Mesenchymal stem cell (in vitro differentiated cells and primary cell): ENCODE results near the gene SLC35B2.

Experiments used
- DNase-seq: peaks from one replicate; pipeline ENCODE4 v3.0.0-alpha.2; 2013
- H2AFZ ChIP-seq: one replicate; pipeline ENCODE4 v1.6.1; 2013; ENCODE audit warnings: low read depth, mild to moderate bottlenecking, control low read depth, inconsistent platforms, low read length, moderate library complexity
- H2AK5ac ChIP-seq: 2 replicates; pipeline ENCODE4 v1.6.1; 2013; ENCODE audit warnings: low read length, moderate library complexity, mild to moderate bottlenecking, inconsistent platforms; ENCODE audit not compliant: severe bottlenecking
- H2BK120ac ChIP-seq: one replicate; pipeline ENCODE4 v1.6.1; 2013; ENCODE audit warnings: low read depth, mild to moderate bottlenecking, inconsistent platforms, low read length, moderate library complexity
- H2BK12ac ChIP-seq, 2 experiments: one replicate each; pipeline ENCODE4 v1.6.1; 2013; ENCODE audit warnings: inconsistent platforms in 2 of 2, low read length in 2 of 2, mild to moderate bottlenecking in 2 of 2, moderate library complexity in 2 of 2, control low read depth in 1 of 2
- H2BK15ac ChIP-seq: one replicate; pipeline ENCODE4 v1.6.1; 2013; ENCODE audit warnings: mild to moderate bottlenecking, low read depth, inconsistent platforms; ENCODE audit not compliant: poor library complexity, severe bottlenecking
- H2BK5ac ChIP-seq: 2 replicates; pipeline ENCODE4 v1.6.1; 2013; ENCODE audit warnings: low read depth, mild to moderate bottlenecking, low read length, control low read depth, inconsistent platforms; ENCODE audit not compliant: poor library complexity, severe bottlenecking
- H3K14ac ChIP-seq, 2 experiments: one replicate each; pipeline ENCODE4 v1.6.1; 2013; ENCODE audit warnings: inconsistent platforms in 2 of 2, low read length in 2 of 2, control low read depth in 1 of 2, mild to moderate bottlenecking in 1 of 2, moderate library complexity in 1 of 2
- H3K18ac ChIP-seq, 2 experiments: one replicate each; pipeline ENCODE4 v1.6.1; 2013; ENCODE audit warnings: inconsistent platforms in 2 of 2, low read length in 2 of 2, control low read depth in 1 of 2, low read depth in 1 of 2, mild to moderate bottlenecking in 1 of 2
- H3K23ac ChIP-seq, 2 experiments: one replicate each; pipeline ENCODE4 v1.6.1; 2013; ENCODE audit warnings: inconsistent platforms in 2 of 2, low read length in 2 of 2, mild to moderate bottlenecking in 2 of 2, moderate library complexity in 2 of 2, control low read depth in 1 of 2
- H3K27ac ChIP-seq: 2 replicates; pipeline ENCODE4 v1.5.1; 2013; ENCODE audit warnings: mild to moderate bottlenecking, moderate library complexity, low read length, control low read depth, inconsistent platforms; ENCODE audit not compliant: poor library complexity, severe bottlenecking
- H3K27me3 ChIP-seq, 2 experiments: 2 replicates each; pipeline versions ENCODE4 v1.6.1 to v1.7.0; 2013; ENCODE audit warnings: low read length in 2 of 2, mild to moderate bottlenecking in 2 of 2, moderate library complexity in 2 of 2, control low read depth in 1 of 2, inconsistent platforms in 1 of 2; ENCODE audit not compliant: control insufficient read depth in 1 of 2, insufficient read depth in 1 of 2
- H3K36me3 ChIP-seq, 2 experiments: 2 replicates each; pipeline versions ENCODE4 v1.6.1 to v1.7.0; 2013; ENCODE audit warnings: low read length in 2 of 2, control low read depth in 1 of 2, inconsistent platforms in 1 of 2, low read depth in 1 of 2, mild to moderate bottlenecking in 1 of 2; ENCODE audit not compliant: insufficient read depth in 2 of 2, control insufficient read depth in 1 of 2
- H3K4ac ChIP-seq, 2 experiments: one replicate each; pipeline ENCODE4 v1.6.1; 2013; ENCODE audit warnings: inconsistent platforms in 2 of 2, low read length in 2 of 2, mild to moderate bottlenecking in 2 of 2, moderate library complexity in 2 of 2, control low read depth in 1 of 2, low read depth in 1 of 2
- H3K4me1 ChIP-seq: 2 replicates; pipeline ENCODE4 v1.6.1; 2013; ENCODE audit warnings: low read depth, low read length, control low read depth; ENCODE audit not compliant: control insufficient read depth, insufficient read depth
- H3K4me2 ChIP-seq: 2 replicates; pipeline ENCODE4 v1.6.1; 2013; ENCODE audit warnings: low read length, mild to moderate bottlenecking, inconsistent platforms; ENCODE audit not compliant: poor library complexity, severe bottlenecking
- H3K4me3 ChIP-seq, 2 experiments: 2 replicates each; pipeline versions ENCODE4 v1.5.1 to v1.7.0; 2013; ENCODE audit warnings: low read length in 2 of 2, mild to moderate bottlenecking in 2 of 2, control low read depth in 1 of 2, low read depth in 1 of 2; ENCODE audit not compliant: insufficient read depth in 1 of 2
- H3K79me1 ChIP-seq: replicated peaks from 2 replicates; pipeline ENCODE4 v1.6.1; 2013; ENCODE audit warnings: mild to moderate bottlenecking, control low read depth, low read length, inconsistent platforms; ENCODE audit not compliant: poor library complexity, severe bottlenecking
- H3K9ac ChIP-seq: 2 replicates; pipeline ENCODE4 v1.7.0; 2013; ENCODE audit warnings: mild to moderate bottlenecking, low read length, moderate library complexity
- H3K9me3 ChIP-seq: 2 replicates; pipeline ENCODE4 v1.7.0; 2013; ENCODE audit warnings: mild to moderate bottlenecking, low read length; ENCODE audit not compliant: control insufficient read depth
- H4K8ac ChIP-seq: one replicate; pipeline ENCODE4 v1.6.1; 2013; ENCODE audit warnings: inconsistent platforms, mild to moderate bottlenecking, low read length, moderate library complexity
- H4K91ac ChIP-seq: one replicate; pipeline ENCODE4 v1.6.1; 2013; ENCODE audit warnings: mild to moderate bottlenecking, low read length, inconsistent platforms
- WGBS: methylation state at CpG from one replicate; pipeline ENCODE4 v1.1.7; 2013; ENCODE audit warnings: mixed read lengths; 5-methylcytosine and 5-hydroxymethylcytosine counted together

Gene SLC35B2

DNA sequence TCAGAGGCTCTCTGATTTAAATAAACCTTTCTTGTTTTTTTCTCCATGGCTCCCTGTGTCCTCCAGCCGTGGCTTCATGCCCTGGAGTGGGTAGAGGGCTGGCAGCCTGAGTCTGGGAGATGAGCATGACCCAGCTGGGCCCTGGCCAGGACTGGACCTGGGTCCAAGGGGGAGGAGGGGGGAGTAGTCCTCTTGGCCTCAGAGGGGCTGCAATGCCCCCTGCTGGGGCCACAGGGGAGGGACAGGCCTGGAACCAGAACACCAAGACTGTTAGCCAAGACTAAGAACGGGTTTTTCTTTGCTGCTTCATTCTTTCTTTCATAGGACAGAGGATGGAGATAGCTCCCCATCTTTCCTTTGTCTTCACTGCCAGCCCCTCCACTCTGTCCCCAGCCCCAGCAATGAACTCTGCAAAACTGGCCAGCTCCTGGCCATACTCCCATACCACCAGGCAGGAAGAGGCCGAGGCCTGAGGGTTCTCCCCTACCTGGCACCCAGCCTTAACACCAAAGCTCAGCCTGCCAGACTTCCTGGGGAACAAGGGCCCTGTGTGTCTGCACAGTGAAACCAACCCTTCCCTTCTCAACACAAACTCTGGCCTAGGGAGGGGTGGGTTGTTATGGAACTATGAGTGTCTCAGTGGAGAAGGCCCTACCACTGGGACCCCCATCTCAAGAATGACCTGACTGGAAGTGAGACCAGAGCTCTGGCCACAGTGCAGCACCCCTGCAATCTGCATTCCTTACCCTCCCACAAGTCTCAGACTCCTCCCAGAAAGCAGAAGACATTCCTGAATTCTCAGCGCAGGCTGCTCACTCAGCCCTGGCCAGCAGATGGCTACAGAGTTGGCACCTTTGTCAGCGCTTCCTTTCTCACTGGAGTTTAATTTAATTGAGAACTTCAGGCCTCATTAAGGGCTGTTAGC is 23.0 kb downstream of the SLC35B2 start:
- Histone ChIP-seq H2BK120ac (no peak overlapping the region), H3K18ac (peak overlapping the region; percentile 3 to 44), H3K23ac (no peak overlapping the region), H3K79me1 (peaks cover 2% of the 10 kb centered on the region), H3K14ac (peak overlapping the region in 1 of 2 experiments; percentile 4), H2BK12ac (peak overlapping the region; percentile 7 to 27), H3K4me3 (no peak overlapping the region), H2AK5ac (peak overlapping the region; percentile 44), H4K91ac (peak overlapping the region; percentile 2), H3K9ac (peak overlapping the region; percentile 58), H4K8ac (peak overlapping the region; percentile 30), H3K4me1 (peaks cover 25% of the 10 kb centered on the region), H3K27ac (peak overlapping the region; percentile 74), H3K9me3 (no peaks in the 10 kb centered on the region), H3K4me2 (no peak overlapping the region), H2BK15ac (no peak overlapping the region), H3K27me3 (no peaks in the 10 kb centered on the region), H2AFZ (no peak overlapping the region), H3K4ac (peak overlapping the region in 1 of 2 experiments; percentile 13), H3K36me3 (peaks cover 14 to 42% of the 10 kb centered on the region in 2 experiments), H2BK5ac (peak overlapping the region; percentile 25)
- DNase-seq, result peak; percentile 75
- WGBS, result 47% methylated on average over 5 of the region's 5 CpGs

DNA sequence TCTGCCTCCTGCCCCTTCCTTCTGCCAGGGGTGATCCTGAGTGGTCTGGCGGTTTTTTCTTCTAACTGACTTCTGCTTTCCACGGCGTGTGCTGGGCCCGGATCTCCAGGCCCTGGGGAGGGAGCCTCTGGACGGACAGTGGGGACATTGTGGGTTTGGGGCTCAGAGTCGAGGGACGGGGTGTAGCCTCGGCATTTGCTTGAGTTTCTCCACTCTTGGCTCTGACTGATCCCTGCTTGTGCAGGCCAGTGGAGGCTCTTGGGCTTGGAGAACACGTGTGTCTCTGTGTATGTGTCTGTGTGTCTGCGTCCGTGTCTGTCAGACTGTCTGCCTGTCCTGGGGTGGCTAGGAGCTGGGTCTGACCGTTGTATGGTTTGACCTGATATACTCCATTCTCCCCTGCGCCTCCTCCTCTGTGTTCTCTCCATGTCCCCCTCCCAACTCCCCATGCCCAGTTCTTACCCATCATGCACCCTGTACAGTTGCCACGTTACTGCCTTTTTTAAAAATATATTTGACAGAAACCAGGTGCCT is 23.7 kb downstream of the SLC35B2 start:
- Histone ChIP-seq H3K9me3 (no peaks in the 10 kb centered on the region), H3K4me2 (no peak overlapping the region), H3K27me3 (no peaks in the 10 kb centered on the region), H3K9ac (peak overlapping the region; percentile 58), H3K36me3 (peaks cover 14 to 49% of the 10 kb centered on the region in 2 experiments), H2BK120ac (no peak overlapping the region), H4K8ac (no peak overlapping the region), H4K91ac (no peak overlapping the region), H2BK5ac (no peak overlapping the region), H3K4me3 (no peak overlapping the region), H3K4me1 (peaks cover 23% of the 10 kb centered on the region), H3K18ac (peak overlapping the region in 1 of 2 experiments; percentile 54), H2BK12ac (peak overlapping the region in 1 of 2 experiments; percentile 29), H2AFZ (no peak overlapping the region), H3K4ac (no peak overlapping the region), H3K79me1 (peaks cover 6% of the 10 kb centered on the region), H3K14ac (no peak overlapping the region), H2BK15ac (no peak overlapping the region), H3K23ac (no peak overlapping the region), H2AK5ac (peak overlapping the region; percentile 10), H3K27ac (no peak overlapping the region)
- 91% methylated on average over 11 of the region's 14 CpGs for WGBS
- DNase-seq, result no peak

DNA sequence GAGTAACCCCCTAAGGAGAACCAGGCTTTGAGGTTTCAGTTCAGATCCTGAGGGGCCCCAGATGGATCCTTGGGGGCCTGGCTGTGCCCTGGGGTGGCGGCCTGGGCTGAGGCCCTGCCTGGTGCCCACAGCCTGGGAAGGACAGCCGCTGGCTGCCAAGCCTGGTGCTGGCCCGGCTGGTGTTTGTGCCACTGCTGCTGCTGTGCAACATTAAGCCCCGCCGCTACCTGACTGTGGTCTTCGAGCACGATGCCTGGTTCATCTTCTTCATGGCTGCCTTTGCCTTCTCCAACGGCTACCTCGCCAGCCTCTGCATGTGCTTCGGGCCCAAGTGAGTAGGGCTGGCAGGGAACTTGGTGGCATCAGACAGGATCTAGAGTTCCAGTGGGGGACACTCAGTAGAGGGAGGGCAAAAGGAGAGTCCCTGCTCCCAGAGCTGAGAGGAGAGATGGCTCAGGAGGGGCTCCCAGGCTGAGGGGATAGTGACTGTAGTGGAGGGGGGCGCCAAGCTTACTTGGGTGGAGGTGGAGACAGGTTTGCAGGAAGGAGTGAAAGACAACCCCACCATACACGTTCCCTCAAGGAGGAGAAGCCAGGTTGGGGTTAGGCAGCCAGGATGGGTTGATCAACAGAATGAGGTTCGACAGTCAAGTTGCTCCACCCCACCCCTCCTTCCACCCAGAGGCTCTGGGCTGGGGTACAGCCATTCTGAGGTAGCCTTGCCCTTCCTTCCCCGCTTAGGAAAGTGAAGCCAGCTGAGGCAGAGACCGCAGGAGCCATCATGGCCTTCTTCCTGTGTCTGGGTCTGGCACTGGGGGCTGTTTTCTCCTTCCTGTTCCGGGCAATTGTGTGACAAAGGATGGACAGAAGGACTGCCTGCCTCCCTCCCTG is 24.4 kb downstream of the SLC35B2 start:
- no peak overlapping the region for H3K4me2 ChIP-seq
- no peak overlapping the region for H3K27ac ChIP-seq
- H3K4ac ChIP-seq, result no peak overlapping the region
- H2BK12ac ChIP-seq, result peak overlapping the region in 1 of 2 experiments; percentile 26
- H3K36me3 ChIP-seq, result peaks cover 14 to 54% of the 10 kb centered on the region in 2 experiments
- no peak overlapping the region for H4K91ac ChIP-seq
- no peaks in the 10 kb centered on the region for H3K27me3 ChIP-seq
- H2AK5ac ChIP-seq, result peak overlapping the region; percentile 10
- no peaks in the 10 kb centered on the region for H3K9me3 ChIP-seq
- DNase-seq, result no peak
- H3K79me1 ChIP-seq, result peaks cover 10% of the 10 kb centered on the region
- H3K23ac ChIP-seq, result peak overlapping the region in 1 of 2 experiments; percentile 25
- H4K8ac ChIP-seq, result no peak overlapping the region
- no peak overlapping the region for H2BK15ac ChIP-seq
- 95% methylated on average over 15 of the region's 16 CpGs for WGBS
- no peak overlapping the region for H2BK5ac ChIP-seq
- H3K14ac ChIP-seq, result no peak overlapping the region
- H3K18ac ChIP-seq, result no peak overlapping the region
- H3K4me1 ChIP-seq, result peaks cover 20% of the 10 kb centered on the region
- peak overlapping the region; percentile 58 for H3K9ac ChIP-seq
- no peak overlapping the region for H2BK120ac ChIP-seq
- no peak overlapping the region for H3K4me3 ChIP-seq
- no peak overlapping the region for H2AFZ ChIP-seq
